Right cardiac atrium (tissue), 5 donors: ENCODE data around the gene TMEM220. TPM values are rescaled to one million over a fixed set of nuclear protein-coding genes. Genes with fewer than 3 reads are reported as not detected.

Experiments used
- ATAC-seq, 2 donors: fragments of 200-7000 bp; cut with Tn5 transposase; one replicate each; pipeline versions ENCODE4 v1.8.0 to v1.9.1; 2020; ENCODE audit warnings: moderate library complexity in 2 of 2, mild to moderate bottlenecking in 1 of 2
- DNase-seq, 3 donors: peaks; one replicate each; pipeline ENCODE4 v3.0.0-alpha.2; 2020
- H3K27ac ChIP-seq: one replicate; pipeline ENCODE4 v1.5.1; 2013; ENCODE audit warnings: mild to moderate bottlenecking, low read length, control low read depth, moderate library complexity
- H3K27me3 ChIP-seq: one replicate; pipeline ENCODE4 v1.6.1; 2013; ENCODE audit not compliant: control insufficient read depth, insufficient read depth
- H3K4me1 ChIP-seq: one replicate; pipeline ENCODE4 v1.6.1; 2013; ENCODE audit warnings: low read length; ENCODE audit not compliant: control insufficient read depth, insufficient read depth
- H3K4me3 ChIP-seq: one replicate; pipeline ENCODE4 v1.5.1; 2013; ENCODE audit warnings: low read length, control low read depth
- H3K9me3 ChIP-seq: one replicate; pipeline ENCODE4 v1.6.1; 2013; ENCODE audit warnings: low read length; ENCODE audit not compliant: control insufficient read depth
- WGBS: extraction: QIAGEN DNeasy Blood & Tissue Kit; methylation state at CpG from one replicate; pipeline ENCODE4 v1.1.7; 2013; 5-methylcytosine and 5-hydroxymethylcytosine counted together
- intact Hi-C, 4 donors: fragments of 100-400 bp; cut with DNase I; formaldehyde crosslinking; loops; one replicate each; pipeline versions ENCODE4 v1.11.0 to v1.14.0; 2022 to 2023
- polyA plus RNA-seq: library from polyadenylated mRNA; stranded (reverse); fragments of 200-250 nt; gene quantifications from one replicate; pipeline ENCODE4 v1.2.3, GENCODE V29; 2013
- total RNA-seq, 4 donors: library from RNA; stranded (reverse); fragmentation: NEBNext Ultra II Directional; extraction: Animal tissue kit (Norgen Biotek cat#: 25700); gene quantifications; one replicate each; pipeline ENCODE4 v1.2.1, GENCODE V29; 2021
- donor health status: healthy with polysubstance abuse.
- donor health status: DM: no; HTN: yes; CAD: no.
- donor health status: DM: no; HTN: no; CAD: no.
- donor health status: DM: no; HTN: yes; CAD: no; lungs with severe emphysema.
- donor health status: DM: yes; HTN: yes; CAD: no.

The TMEM220 gene
- total and polyA plus RNA-seq, 5 donors, result 5.8 to 15.2 (median 8.3) TPM

- Histone ChIP-seq H3K4me3 (no peak overlapping the region), H3K4me1 (no peaks in the 10 kb centered on the region), H3K27me3 (no peaks in the 10 kb centered on the region), H3K9me3 (no peaks in the 10 kb centered on the region), H3K27ac (no peak overlapping the region)
- ATAC-seq (no peak), DNase-seq (no peak)
- intact Hi-C loops, result no loop called here
- WGBS, result 29% methylated on average over 14 of the region's 14 CpGs
Observed at GRCh38 chr17:10754861-10755591, 25.2 kb upstream of the TMEM220 start.

DNA sequence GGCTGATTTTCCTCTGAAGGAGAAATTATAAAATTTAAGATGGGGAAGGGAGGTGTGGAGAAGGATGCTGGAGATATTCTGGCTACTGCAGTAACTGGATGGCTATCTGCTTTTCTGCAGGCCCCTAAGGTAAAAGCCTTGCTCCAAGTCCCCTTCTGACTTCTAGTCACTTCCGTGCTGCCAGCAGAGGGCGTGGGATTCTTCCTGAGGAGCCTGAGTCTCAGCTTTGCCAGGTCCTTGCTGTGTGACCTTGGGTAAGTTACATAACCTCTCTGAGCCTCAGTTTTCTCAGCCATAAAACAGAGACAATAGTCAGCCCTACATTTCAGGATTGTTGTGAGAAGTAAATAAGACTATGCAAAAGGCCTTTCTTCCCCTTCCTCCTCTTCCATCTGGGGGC, 24.3 kb upstream of the TMEM220 start:
- Histone ChIP-seq H3K27me3 (no peaks in the 10 kb centered on the region), H3K27ac (no peak overlapping the region), H3K4me1 (no peaks in the 10 kb centered on the region), H3K4me3 (no peak overlapping the region), H3K9me3 (no peaks in the 10 kb centered on the region)
- intact Hi-C loops, result no loop called here
- ATAC-seq (no peak), DNase-seq (peak in 2 of 3 donors; percentile 59 to 62)
- 31% methylated on average over 2 of the region's 2 CpGs for WGBS

- DNase-seq (no peak), ATAC-seq (no peak)
- no peaks in the 10 kb centered on the region for H3K4me1 ChIP-seq
- H3K9me3 ChIP-seq, result no peaks in the 10 kb centered on the region
- no peak overlapping the region for H3K27ac ChIP-seq
- intact Hi-C loops, result no loop called here
- no peak overlapping the region for H3K4me3 ChIP-seq
- 84% methylated on average over 10 of the region's 10 CpGs for WGBS
- H3K27me3 ChIP-seq, result no peaks in the 10 kb centered on the region
Observed at GRCh38 chr17:10752696-10753095, 22.9 kb upstream of the TMEM220 start.

DNA sequence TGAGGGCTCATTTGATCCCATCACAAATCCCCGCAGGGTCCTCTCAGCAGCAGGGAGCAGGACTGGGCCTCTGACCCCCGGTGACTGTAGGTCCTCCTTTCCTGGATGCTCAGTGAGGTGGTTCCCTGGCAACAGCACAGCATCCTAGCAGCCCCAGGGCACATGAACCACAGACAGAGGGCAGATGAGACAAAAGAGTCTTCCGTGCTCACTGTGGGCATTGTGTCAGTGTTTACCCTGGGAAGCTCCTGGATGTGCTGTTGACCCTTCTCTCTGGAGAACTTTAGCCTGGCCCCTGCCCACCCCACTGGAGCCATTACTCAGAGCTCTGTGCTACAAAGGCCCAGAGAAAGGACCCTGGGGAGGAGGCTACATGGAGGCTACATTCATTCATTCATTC, 21.7 kb upstream of the TMEM220 start:
- H3K4me1 ChIP-seq, result no peaks in the 10 kb centered on the region
- ATAC-seq (no peak), DNase-seq (no peak)
- no peak overlapping the region for H3K4me3 ChIP-seq
- no peaks in the 10 kb centered on the region for H3K9me3 ChIP-seq
- intact Hi-C loops, result no loop called here
- H3K27me3 ChIP-seq, result no peaks in the 10 kb centered on the region
- no peak overlapping the region for H3K27ac ChIP-seq
- 79% methylated on average over 3 of the region's 3 CpGs for WGBS

DNA sequence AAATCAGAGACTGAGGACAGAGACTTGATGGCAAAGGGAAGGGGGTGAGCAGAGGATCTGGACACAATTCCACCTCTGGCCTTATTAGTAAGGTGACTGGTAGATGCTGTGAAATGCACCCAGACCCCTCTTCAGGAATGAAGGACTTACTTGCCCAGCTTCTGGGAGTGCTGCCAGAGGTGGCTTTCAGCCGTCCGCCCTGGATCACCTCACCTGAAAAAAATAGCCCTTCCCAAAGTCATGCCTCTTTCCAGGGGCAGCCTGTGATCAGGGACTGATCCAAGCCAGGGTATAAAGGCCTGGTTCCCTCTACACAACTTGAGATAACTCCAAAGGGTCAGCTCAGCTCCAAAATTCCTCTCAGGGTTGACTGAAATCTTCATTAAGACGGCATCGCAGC, 20.4 kb upstream of the TMEM220 start:
- Histone ChIP-seq H3K4me3 (no peak overlapping the region), H3K9me3 (no peaks in the 10 kb centered on the region), H3K27ac (no peak overlapping the region), H3K4me1 (no peaks in the 10 kb centered on the region), H3K27me3 (no peaks in the 10 kb centered on the region)
- ATAC-seq, result no peak
- 84% methylated on average over 4 of the region's 4 CpGs for WGBS
- DNase-seq, result no peak
- intact Hi-C loops, result no loop called here

GRCh38 chr17:10748531-10749181, 18.8 kb upstream of the TMEM220 start:
- no peaks in the 10 kb centered on the region for H3K9me3 ChIP-seq
- H3K27me3 ChIP-seq, result no peaks in the 10 kb centered on the region
- 47% methylated on average over 9 of the region's 9 CpGs for WGBS
- DNase-seq, result no peak
- peak in 1 of 2 donors; percentile 35 for ATAC-seq
- intact Hi-C loops, result no loop called here
- H3K27ac ChIP-seq, result no peak overlapping the region
- H3K4me3 ChIP-seq, result no peak overlapping the region
- no peaks in the 10 kb centered on the region for H3K4me1 ChIP-seq

GRCh38 chr17:10745231-10745630, 15.4 kb upstream of the TMEM220 start:
- WGBS, result 51% methylated on average over 6 of the region's 6 CpGs

GRCh38 chr17:10744501-10745000, 14.7 kb upstream of the TMEM220 start:
- DNase-seq (no peak), ATAC-seq (no peak)
- 40% methylated on average over 7 of the region's 7 CpGs for WGBS
- Histone ChIP-seq H3K9me3 (no peaks in the 10 kb centered on the region), H3K4me1 (no peaks in the 10 kb centered on the region), H3K4me3 (no peak overlapping the region), H3K27ac (no peak overlapping the region), H3K27me3 (no peaks in the 10 kb centered on the region)
- intact Hi-C loops, result no loop called here

More at GRCh38 chr17:10745231-10745630, 15.4 kb upstream of the TMEM220 start:
- Histone ChIP-seq H3K9me3 (no peaks in the 10 kb centered on the region), H3K27ac (no peak overlapping the region), H3K4me3 (no peak overlapping the region), H3K4me1 (no peaks in the 10 kb centered on the region), H3K27me3 (no peaks in the 10 kb centered on the region)
- ATAC-seq, result no peak
- DNase-seq, result no peak
- intact Hi-C loops, result no loop called here

GRCh38 chr17:10743316-10744009, 13.6 kb upstream of the TMEM220 start:
- WGBS, result 58% methylated on average over 8 of the region's 8 CpGs
- no peaks in the 10 kb centered on the region for H3K9me3 ChIP-seq
- no peak overlapping the region for H3K4me3 ChIP-seq
- DNase-seq (no peak), ATAC-seq (peak; percentile 45 to 51)
- no peaks in the 10 kb centered on the region for H3K27me3 ChIP-seq
- intact Hi-C loops, result no loop called here
- H3K27ac ChIP-seq, result no peak overlapping the region
- no peaks in the 10 kb centered on the region for H3K4me1 ChIP-seq

DNA sequence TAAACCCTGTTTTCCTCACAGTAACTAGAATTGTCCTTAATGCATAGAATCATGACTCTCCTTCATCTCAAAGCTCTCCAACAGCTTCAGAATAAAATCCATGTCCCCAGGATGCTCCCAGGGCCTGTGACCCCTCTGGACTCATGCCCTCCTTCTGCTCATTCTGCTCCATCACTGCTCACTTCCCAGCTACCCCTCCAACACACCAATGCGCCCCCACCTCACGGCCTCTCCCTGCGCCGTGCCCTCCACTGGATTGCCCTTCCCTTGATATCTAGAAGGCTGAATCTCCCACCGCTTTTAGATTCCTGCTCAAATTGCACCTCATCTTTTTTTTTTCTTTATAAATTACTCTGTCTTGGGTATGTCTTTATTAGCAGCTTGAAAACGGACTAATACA, 12.6 kb upstream of the TMEM220 start:
- Histone ChIP-seq H3K4me1 (no peaks in the 10 kb centered on the region), H3K27me3 (no peaks in the 10 kb centered on the region), H3K9me3 (no peaks in the 10 kb centered on the region), H3K4me3 (no peak overlapping the region), H3K27ac (no peak overlapping the region)
- intact Hi-C loops, result no loop called here
- DNase-seq (no peak), ATAC-seq (no peak)
- WGBS, result 92% methylated on average over 6 of the region's 6 CpGs
